AG04450 (cell line): ENCODE data around the gene AP1B1. TPM values are rescaled to one million over a fixed set of nuclear protein-coding genes. Genes with fewer than 3 reads are reported as not detected.

Experiments
- CTCF ChIA-PET: fragments of 300-600, 350-600 bp; formaldehyde crosslinking; extraction: SDS; loops from one replicate; lab custom pipeline; 2022; ENCODE audit warnings: antibody characterized with exemption, inconsistent platforms; lab: Charles Lee
- POLR2A ChIA-PET: fragments of 350-600 bp; formaldehyde crosslinking; extraction: SDS; loops from one replicate; lab custom pipeline; 2021; ENCODE audit warnings: antibody characterized with exemption, inconsistent platforms; lab: Yijun Ruan, JAX
- DNase-seq: peaks from one replicate; pipeline ENCODE4 v3.0.0-alpha.2; 2011; ENCODE audit warnings: low read depth, low spot score
- H3K27ac ChIP-seq: one replicate; pipeline ENCODE4 v1.5.1; 2012; ENCODE audit warnings: low read depth, low read length, control low read depth
- H3K27me3 ChIP-seq: one replicate; pipeline ENCODE4 v1.6.0; 2012; ENCODE audit warnings: low read length; ENCODE audit not compliant: control insufficient read depth, insufficient read depth
- H3K4me3 ChIP-seq: 2 replicates; pipeline ENCODE4 v1.5.1; 2011; ENCODE audit warnings: mild to moderate bottlenecking, low read depth, low read length, control low read depth
- H3K9me3 ChIP-seq: 2 replicates; pipeline ENCODE4 v1.5.1; 2012; ENCODE audit warnings: low read length; ENCODE audit not compliant: control insufficient read depth, insufficient read depth
- CTCF ChIP-seq: IDR thresholded peaks from 2 replicates; pipeline ENCODE4 v1.5.1; 2011; ENCODE audit warnings: low read depth, low read length, control low read depth, inconsistent platforms
- polyA plus RNA-seq: library from polyadenylated mRNA; depleted of rRNA; stranded (reverse); fragments of >200 nt; gene quantifications from 2 replicates; pipeline ENCODE4 v1.2.3, GENCODE V29; 2011

The AP1B1 gene
- polyA plus RNA-seq, 1 experiment, result 54.1 TPM

- CTCF ChIA-PET, result no interaction called here
- no peak overlapping the region; the same call in 1 of the 2 replicates for H3K4me3 ChIP-seq
- POLR2A ChIA-PET, result no interaction called here
Observed at GRCh38 chr22:29314537-29315285, 73.7 kb downstream of the AP1B1 start.

GRCh38 chr22:29313576-29314466 is 74.5 kb downstream of the AP1B1 start:
- no peak for TF ChIP-seq CTCF
- Histone ChIP-seq H3K4me3 (no peak overlapping the region), H3K27ac (no peak overlapping the region), H3K9me3 (peaks cover 9% of the 10 kb centered on the region; the same call in 1 of the 2 replicates), H3K27me3 (peaks cover 36% of the 10 kb centered on the region)
- ChIA-PET POLR2A (no interaction called here), CTCF (interaction anchor here (1.2 kb wide), 1 partner anchor 10 kb away, joined by 4 read pairs; no protein-coding TSS in a partner anchor)
- DNase-seq, result no peak

More at GRCh38 chr22:29314537-29315285, 73.7 kb downstream of the AP1B1 start:
- Histone ChIP-seq H3K9me3 (peaks cover 9% of the 10 kb centered on the region; the same call in 1 of the 2 replicates), H3K27ac (no peak overlapping the region), H3K27me3 (peaks cover 36% of the 10 kb centered on the region)
- no peak for DNase-seq
- TF ChIP-seq CTCF, result no peak

- Histone ChIP-seq H3K9me3 (peaks cover 9% of the 10 kb centered on the region; the same call in 1 of the 2 replicates), H3K27ac (no peak overlapping the region), H3K4me3 (no peak overlapping the region), H3K27me3 (peaks cover 36% of the 10 kb centered on the region)
- CTCF ChIA-PET, result interaction anchor here (1.2 kb wide), 1 partner anchor 9 kb away, joined by 4 read pairs; no protein-coding TSS in a partner anchor
- peak; percentile 54 for TF ChIP-seq CTCF
- POLR2A ChIA-PET, result no interaction called here
- DNase-seq, result no peak
Observed at GRCh38 chr22:29313126-29313575, 75.2 kb downstream of the AP1B1 start.

GRCh38 chr22:29312218-29313125 is 75.9 kb downstream of the AP1B1 start:
- ChIA-PET POLR2A (no interaction called here), CTCF (interaction anchor here (1.2 kb wide), 1 partner anchor 9 kb away, joined by 4 read pairs; no protein-coding TSS in a partner anchor)
- Histone ChIP-seq H3K27ac (no peak overlapping the region), H3K27me3 (peaks cover 36% of the 10 kb centered on the region), H3K4me3 (no peak overlapping the region), H3K9me3 (peaks cover 9% of the 10 kb centered on the region; the same call in 1 of the 2 replicates)
- no peak for TF ChIP-seq CTCF
- no peak for DNase-seq
